Measurements from ENCODE around the gene KCNMA1. TPM values are rescaled to one million over a fixed set of nuclear protein-coding genes. Genes with fewer than 3 reads are reported as not detected.

The KCNMA1 gene
- total RNA-seq, 4 donors from 2014 or later = 4.6 to 10.5 (median 7.8) TPM

DNA sequence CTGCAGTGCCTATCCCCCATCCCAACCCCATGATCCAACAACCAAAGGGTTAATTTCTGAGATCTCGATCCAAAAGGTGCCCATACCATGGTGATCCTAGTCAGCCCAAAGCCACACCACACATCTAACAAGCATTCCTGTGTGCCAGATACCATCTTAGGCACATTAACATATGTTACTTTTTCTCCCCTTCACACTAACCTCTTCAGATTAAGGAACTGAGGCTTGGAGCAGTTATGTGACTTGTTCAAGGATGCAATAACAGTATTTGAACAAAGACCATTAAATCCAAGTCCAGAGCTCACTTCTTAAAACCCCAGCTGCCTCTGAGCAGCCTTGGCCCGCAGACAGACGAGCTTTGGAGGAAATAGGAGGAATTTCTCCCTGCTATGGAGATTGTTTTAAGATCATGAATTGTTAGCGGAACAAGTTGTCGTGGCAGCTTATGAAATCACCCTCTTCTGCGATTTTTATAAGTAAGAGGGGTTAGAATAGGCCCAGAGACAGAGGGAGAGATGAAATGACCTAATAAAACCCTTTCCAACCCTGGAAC is 327.2 kb downstream of the KCNMA1 start:
- Histone ChIP-seq H3K27me3 (peaks cover 28% of the 10 kb centered on the region), H3K4me1 (no peaks in the 10 kb centered on the region), H3K4me3 (no peak overlapping the region), H3K36me3 (no peaks in the 10 kb centered on the region), H3K27ac (no peak overlapping the region), H3K9me3 (no peaks in the 10 kb centered on the region)
- DNase-seq (ENCODE audit: low spot score in 2 of 2) = no peak
- 60% methylated on average over 6 of the region's 6 CpGs for WGBS
- no peak for TF ChIP-seq EP300 (IDR thresholded peaks at IDR 0.05)
- no peak for TF ChIP-seq POLR2AphosphoS5 (IDR thresholded peaks at IDR 0.05)
- TF ChIP-seq POLR2A (IDR thresholded peaks at IDR 0.05) = no peak
- TF ChIP-seq CTCF (IDR thresholded peaks at IDR 0.05) = no peak

DNA sequence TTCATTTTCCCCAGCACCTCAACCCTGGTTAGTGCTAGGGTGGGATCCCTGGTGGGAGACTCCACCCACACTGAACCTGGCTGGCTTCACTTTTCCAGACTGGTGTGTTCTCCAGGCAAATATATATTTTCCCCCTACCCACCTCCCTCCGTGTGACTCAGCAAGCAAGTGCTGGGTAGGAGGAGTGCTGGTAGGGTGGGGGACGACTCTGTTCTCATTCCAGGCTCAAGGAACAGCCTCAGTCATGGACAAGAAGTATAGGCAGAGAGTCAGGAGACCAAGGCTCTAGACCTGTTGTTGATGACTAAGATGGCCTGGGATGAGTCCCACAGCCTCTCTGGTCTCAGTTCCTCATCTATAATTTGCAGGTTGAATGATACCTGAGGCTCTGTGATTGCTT is 328.1 kb downstream of the KCNMA1 start:
- Histone ChIP-seq H3K36me3 (no peaks in the 10 kb centered on the region), H3K27me3 (peaks cover 28% of the 10 kb centered on the region), H3K27ac (no peak overlapping the region), H3K4me3 (no peak overlapping the region), H3K4me1 (no peaks in the 10 kb centered on the region), H3K9me3 (no peaks in the 10 kb centered on the region)
- no peak for DNase-seq (ENCODE audit: low spot score in 2 of 2)
- WGBS = 69% methylated on average over 2 of the region's 2 CpGs
- TF ChIP-seq CTCF (IDR thresholded peaks at IDR 0.05) (no peak), POLR2A (IDR thresholded peaks at IDR 0.05) (no peak), POLR2AphosphoS5 (IDR thresholded peaks at IDR 0.05) (no peak), EP300 (IDR thresholded peaks at IDR 0.05) (no peak)

GRCh38 chr10:77309092-77309491 is 328.5 kb downstream of the KCNMA1 start:
- no peaks in the 10 kb centered on the region for H3K9me3 ChIP-seq
- no peaks in the 10 kb centered on the region for H3K36me3 ChIP-seq
- no peak for TF ChIP-seq POLR2A (IDR thresholded peaks at IDR 0.05)
- TF ChIP-seq EP300 (IDR thresholded peaks at IDR 0.05) = no peak
- TF ChIP-seq CTCF (IDR thresholded peaks at IDR 0.05) = no peak
- no peak for TF ChIP-seq POLR2AphosphoS5 (IDR thresholded peaks at IDR 0.05)
- H3K4me3 ChIP-seq = no peak overlapping the region
- WGBS = 73% methylated on average over 6 of the region's 6 CpGs
- no peak overlapping the region for H3K27ac ChIP-seq
- no peaks in the 10 kb centered on the region for H3K4me1 ChIP-seq
- DNase-seq (ENCODE audit: low spot score in 2 of 2) = no peak
- H3K27me3 ChIP-seq = peaks cover 28% of the 10 kb centered on the region

DNA sequence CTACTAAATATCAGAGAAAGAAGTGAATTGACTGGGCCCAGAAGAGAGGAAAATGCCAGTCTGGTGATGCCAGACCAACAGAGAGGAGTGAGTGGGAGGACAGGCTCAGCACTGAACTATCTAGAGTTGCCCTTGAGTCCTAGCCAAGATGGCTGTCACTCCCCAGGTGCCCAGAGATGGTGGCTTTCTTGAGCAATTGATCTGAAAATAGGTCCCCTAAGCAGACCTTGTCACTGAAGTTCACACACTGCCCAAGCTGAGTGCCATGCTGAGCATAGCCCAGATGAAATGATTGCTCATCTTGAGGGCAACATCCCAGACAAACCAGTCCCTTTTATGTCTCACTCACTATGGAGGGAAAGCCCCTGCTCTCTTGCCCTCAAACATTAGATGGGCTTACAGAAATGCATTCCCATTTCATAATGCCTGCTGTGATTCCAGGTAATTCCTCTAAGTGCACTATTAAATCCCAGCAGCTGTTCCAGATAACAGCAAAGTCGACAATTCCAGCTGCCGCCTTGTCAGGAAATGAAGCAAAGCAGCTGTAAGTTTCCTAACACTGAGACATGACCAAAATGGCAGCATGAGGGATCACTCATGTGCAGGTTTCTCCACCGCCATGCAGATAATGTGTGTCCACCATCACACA is 329.4 kb downstream of the KCNMA1 start:
- H3K27ac ChIP-seq = no peak overlapping the region
- peaks cover 28% of the 10 kb centered on the region for H3K27me3 ChIP-seq
- no peak for TF ChIP-seq EP300 (IDR thresholded peaks at IDR 0.05)
- no peak for TF ChIP-seq CTCF (IDR thresholded peaks at IDR 0.05)
- H3K4me3 ChIP-seq = no peak overlapping the region
- 61% methylated on average over 3 of the region's 3 CpGs for WGBS
- no peaks in the 10 kb centered on the region for H3K4me1 ChIP-seq
- no peaks in the 10 kb centered on the region for H3K36me3 ChIP-seq
- DNase-seq (ENCODE audit: low spot score in 2 of 2) = no peak
- H3K9me3 ChIP-seq = no peaks in the 10 kb centered on the region

- 92% methylated on average over 3 of the region's 4 CpGs for WGBS
- Histone ChIP-seq H3K27me3 (peaks cover 16% of the 10 kb centered on the region), H3K27ac (no peak overlapping the region), H3K4me3 (no peak overlapping the region), H3K9me3 (peaks cover 4% of the 10 kb centered on the region), H3K4me1 (no peaks in the 10 kb centered on the region), H3K36me3 (no peaks in the 10 kb centered on the region)
- TF ChIP-seq POLR2A (IDR thresholded peaks at IDR 0.05) (no peak), EP300 (IDR thresholded peaks at IDR 0.05) (no peak), POLR2AphosphoS5 (IDR thresholded peaks at IDR 0.05) (no peak), CTCF (IDR thresholded peaks at IDR 0.05) (no peak)
- no peak for DNase-seq (ENCODE audit: low spot score in 2 of 2)
Observed at GRCh38 chr10:77306666-77307065, 330.9 kb downstream of the KCNMA1 start.
